Measurements from ENCODE around the gene NMNAT2.

DNA sequence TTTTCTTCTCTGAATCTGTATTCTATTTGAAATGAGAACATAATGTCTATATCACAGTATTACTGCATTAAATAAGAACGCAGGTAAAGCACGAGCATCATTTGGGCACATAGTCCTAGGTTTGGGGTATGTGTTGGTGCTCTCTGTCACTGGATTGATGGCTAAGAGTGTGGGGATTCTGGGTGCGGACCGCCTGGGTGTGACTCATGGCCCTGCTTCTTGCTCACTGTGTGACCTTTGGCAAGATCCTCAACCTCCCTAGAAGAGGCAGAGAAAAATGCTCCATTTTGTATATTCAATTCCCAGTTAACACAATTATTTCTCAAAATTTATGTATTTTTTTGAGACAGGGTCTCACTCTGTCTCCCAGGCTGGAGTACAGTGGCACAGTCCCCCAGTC, 132.4 kb downstream of the NMNAT2 start:
- TF ChIP-seq, protein P1, sequence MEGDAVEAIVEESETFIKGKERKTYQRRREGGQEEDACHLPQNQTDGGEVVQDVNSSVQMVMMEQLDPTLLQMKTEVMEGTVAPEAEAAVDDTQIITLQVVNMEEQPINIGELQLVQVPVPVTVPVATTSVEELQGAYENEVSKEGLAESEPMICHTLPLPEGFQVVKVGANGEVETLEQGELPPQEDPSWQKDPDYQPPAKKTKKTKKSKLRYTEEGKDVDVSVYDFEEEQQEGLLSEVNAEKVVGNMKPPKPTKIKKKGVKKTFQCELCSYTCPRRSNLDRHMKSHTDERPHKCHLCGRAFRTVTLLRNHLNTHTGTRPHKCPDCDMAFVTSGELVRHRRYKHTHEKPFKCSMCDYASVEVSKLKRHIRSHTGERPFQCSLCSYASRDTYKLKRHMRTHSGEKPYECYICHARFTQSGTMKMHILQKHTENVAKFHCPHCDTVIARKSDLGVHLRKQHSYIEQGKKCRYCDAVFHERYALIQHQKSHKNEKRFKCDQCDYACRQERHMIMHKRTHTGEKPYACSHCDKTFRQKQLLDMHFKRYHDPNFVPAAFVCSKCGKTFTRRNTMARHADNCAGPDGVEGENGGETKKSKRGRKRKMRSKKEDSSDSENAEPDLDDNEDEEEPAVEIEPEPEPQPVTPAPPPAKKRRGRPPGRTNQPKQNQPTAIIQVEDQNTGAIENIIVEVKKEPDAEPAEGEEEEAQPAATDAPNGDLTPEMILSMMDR (IDR thresholded peaks at IDR 0.05): no peak
- no peak for TF ChIP-seq POLR2A (IDR thresholded peaks at IDR 0.05)

Data from testis (tissue), 2 donors.